ENCODE measurements around the gene MAPK6. TPM values are rescaled to one million over a fixed set of nuclear protein-coding genes. Genes with fewer than 3 reads are reported as not detected.

The MAPK6 gene
- total RNA-seq, 6 donors from 2014 or later, result 6.7 to 34.1 (median 24.4) TPM

DNA sequence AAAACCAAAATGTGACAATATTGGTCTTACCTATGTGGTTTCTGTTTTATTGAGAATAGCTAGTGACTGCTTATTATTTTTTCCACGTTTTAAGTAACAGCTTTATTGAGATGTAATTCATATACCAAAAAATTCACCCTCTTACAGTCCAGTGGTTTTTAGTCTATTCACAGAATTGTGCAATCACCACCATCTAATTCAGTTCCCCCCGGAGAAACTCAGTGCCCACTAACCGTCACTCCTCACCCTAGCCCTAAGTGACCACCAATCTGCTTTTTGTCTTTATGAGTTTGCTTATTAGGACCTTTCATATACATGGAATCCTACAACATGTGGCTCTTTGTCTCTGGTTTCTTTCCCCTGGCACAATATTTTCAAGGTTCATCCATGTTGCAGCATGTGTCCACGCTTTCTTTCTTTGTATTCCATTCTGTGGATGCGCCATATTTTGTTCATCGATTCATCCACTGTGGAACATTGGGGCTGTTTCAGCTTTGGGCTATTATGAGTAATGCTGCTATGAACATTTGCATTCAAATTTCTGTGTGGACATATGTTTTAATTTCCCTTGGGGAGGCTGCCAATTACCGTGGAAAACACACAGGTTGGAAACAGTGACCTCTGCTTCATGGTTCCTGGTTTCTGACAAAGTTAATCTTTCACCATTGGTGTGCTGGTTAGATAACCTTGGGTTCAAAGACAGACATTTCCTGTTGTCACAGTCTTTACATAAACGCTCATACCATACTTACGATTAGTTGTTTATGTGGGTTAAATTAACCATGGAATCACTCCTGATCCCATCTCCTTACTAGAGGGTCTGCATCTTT lies 96.8 kb downstream of the MAPK6 start:
- peaks cover 0 to 7% (median 0%) of the 10 kb centered on the region in 4 donors for H3K27me3 ChIP-seq
- ATAC-seq (ENCODE audit: low FRiP score in 2 of 2) (no peak), DNase-seq (no peak)

More for the DNA sequence above, 96.8 kb downstream of the MAPK6 start:
- no peak overlapping the region for H3K4me3 ChIP-seq
- H3K4me1 ChIP-seq, result peaks cover 8 to 11% (median 10%) of the 10 kb centered on the region in 4 donors
- no peaks in the 10 kb centered on the region for H3K36me3 ChIP-seq
- TF ChIP-seq POLR2A (IDR thresholded peaks at IDR 0.05) (no peak), EP300 (IDR thresholded peaks at IDR 0.05) (no peak), POLR2AphosphoS5 (IDR thresholded peaks at IDR 0.05) (no peak)
- TF ChIP-seq, protein P1, sequence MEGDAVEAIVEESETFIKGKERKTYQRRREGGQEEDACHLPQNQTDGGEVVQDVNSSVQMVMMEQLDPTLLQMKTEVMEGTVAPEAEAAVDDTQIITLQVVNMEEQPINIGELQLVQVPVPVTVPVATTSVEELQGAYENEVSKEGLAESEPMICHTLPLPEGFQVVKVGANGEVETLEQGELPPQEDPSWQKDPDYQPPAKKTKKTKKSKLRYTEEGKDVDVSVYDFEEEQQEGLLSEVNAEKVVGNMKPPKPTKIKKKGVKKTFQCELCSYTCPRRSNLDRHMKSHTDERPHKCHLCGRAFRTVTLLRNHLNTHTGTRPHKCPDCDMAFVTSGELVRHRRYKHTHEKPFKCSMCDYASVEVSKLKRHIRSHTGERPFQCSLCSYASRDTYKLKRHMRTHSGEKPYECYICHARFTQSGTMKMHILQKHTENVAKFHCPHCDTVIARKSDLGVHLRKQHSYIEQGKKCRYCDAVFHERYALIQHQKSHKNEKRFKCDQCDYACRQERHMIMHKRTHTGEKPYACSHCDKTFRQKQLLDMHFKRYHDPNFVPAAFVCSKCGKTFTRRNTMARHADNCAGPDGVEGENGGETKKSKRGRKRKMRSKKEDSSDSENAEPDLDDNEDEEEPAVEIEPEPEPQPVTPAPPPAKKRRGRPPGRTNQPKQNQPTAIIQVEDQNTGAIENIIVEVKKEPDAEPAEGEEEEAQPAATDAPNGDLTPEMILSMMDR (IDR thresholded peaks at IDR 0.05), result no peak
- H3K9me3 ChIP-seq, result no peaks in the 10 kb centered on the region
- 56 to 58% methylated on average over 9 of the region's 9 CpGs for WGBS, 2 donors
- no peak overlapping the region for H3K27ac ChIP-seq

Other genes with a start within 250 kb of the MAPK6 start
- 10 to 100 TPM; 40.4 to 81.6 (median 72.7) TPM for gene TMOD3, start 189.6 kb upstream of the MAPK6 start, total RNA-seq
- 10 to 100 TPM in 4 of 6 donors, 1 to 10 TPM in 2; 9.8 to 25.1 (median 14.2) TPM for gene LEO1, start 47.4 kb upstream of the MAPK6 start, total RNA-seq
- under 1 TPM in 1 of 6 donors, not detected in 5; 0.46 TPM for gene BCL2L10, start 93.6 kb downstream of the MAPK6 start, total RNA-seq
- gene GNB5, start 172.2 kb downstream of the MAPK6 start, total RNA-seq, result 10 to 100 TPM; 14.7 to 56.8 (median 31.0) TPM